ENCODE results near the gene SYT3.

- no peak for TF ChIP-seq YY1 (IDR thresholded peaks at IDR 0.05; ENCODE audit: insufficient read depth, insufficient read length)
- TF ChIP-seq ZNF274 (IDR thresholded peaks at IDR 0.05; ENCODE audit: low read depth, low read length) = no peak
- no peak for TF ChIP-seq SUZ12 (IDR thresholded peaks at IDR 0.05; ENCODE audit: extremely low read depth, insufficient read depth, insufficient read length)
Observed at GRCh38 chr19:50662651-50663481, 23.2 kb upstream of the SYT3 start.
